HepG2 (cell line): ENCODE data around the gene ZNF415. TPM values are rescaled to one million over a fixed set of nuclear protein-coding genes. Genes with fewer than 3 reads are reported as not detected.

ENCODE experiments used
- ATAC-seq: fragments of 200-7000 bp; cut with Tn5 transposase; 3 replicates; pipeline ENCODE4 v1.9.1; 2020; ENCODE audit warnings: mild to moderate bottlenecking, moderate library complexity
- BruUV-seq: library from RNA; stranded (reverse); fragments of 400-500 nt; replicated peaks from 2 replicates; lab custom pipeline; 2021; lab: Mats Ljungman, UMichigan
- CTCF ChIA-PET: fragments of 300-600 bp; formaldehyde crosslinking; extraction: SDS; loops from one replicate; lab custom pipeline; 2021; ENCODE audit warnings: low total read pairs, inconsistent platforms, low intra/inter-chr PET ratio; lab: Yijun Ruan, JAX
- POLR2A ChIA-PET: fragments of 350-600 bp; sonication (Branson Sonifier 250); formaldehyde crosslinking; loops from one replicate; lab custom pipeline; 2020; ENCODE audit warnings: antibody characterized with exemption, inconsistent platforms; lab: Yijun Ruan, JAX
- DNase-seq: peaks from one replicate; pipeline ENCODE4 v3.0.0-alpha.2; 2015; ENCODE audit warnings: low spot score
- FAIRE-seq: peaks from 3 replicates; lab custom pipeline; 2011; peaks lifted over from hg19 to GRCh38; lab: Jason Lieb, UNC
- H2AFZ ChIP-seq: one replicate; pipeline ENCODE4 v1.6.1; 2011; ENCODE audit warnings: low read length, inconsistent platforms
- H3K27ac ChIP-seq: fragments of 300-600 bp; 3 replicates; pipeline ENCODE4 v1.8.0; 2011; ENCODE audit warnings: mixed run types, mild to moderate bottlenecking, mixed read lengths, low read length, inconsistent platforms; ENCODE audit not compliant: insufficient read depth; ENCODE audit errors: extremely low read length
- H3K27me3 ChIP-seq, 2 experiments: fragments of 200-600 bp in 1 of 2; 2 replicates in 1 of 2; 3 replicates in 1 of 2; pipeline versions ENCODE4 v1.6.0 to v1.8.0; 2011; ENCODE audit warnings: low read length in 2 of 2, mild to moderate bottlenecking in 2 of 2, moderate library complexity in 2 of 2, inconsistent platforms in 1 of 2; ENCODE audit not compliant: insufficient read depth in 2 of 2, control insufficient read depth in 1 of 2
- H3K36me3 ChIP-seq, 2 experiments: fragments of 200-600 bp in 1 of 2; replicated peaks in 1 of 2; 2 replicates in 1 of 2; 3 replicates in 1 of 2; pipeline versions ENCODE4 v1.5.1 to v1.8.0; 2011; ENCODE audit warnings: low read length in 2 of 2, inconsistent platforms in 1 of 2; ENCODE audit not compliant: insufficient read depth in 2 of 2, control insufficient read depth in 1 of 2
- H3K4me1 ChIP-seq: 2 replicates; pipeline ENCODE4 v1.5.1; 2012; ENCODE audit warnings: low read length, inconsistent platforms; ENCODE audit not compliant: insufficient read depth
- H3K4me2 ChIP-seq: 2 replicates; pipeline ENCODE4 v1.6.0; 2011; ENCODE audit warnings: low read depth, low read length, inconsistent platforms
- H3K4me3 ChIP-seq, 3 experiments: fragments of 200-600 bp in 1 of 3; sonication (generic), shearing (Covaris generic) in 1 of 3; replicated peaks in 1 of 3; 2 replicates each; pipeline ENCODE4 v1.5.1; 2011 to 2016; ENCODE audit warnings: low read length in 3 of 3, inconsistent platforms in 2 of 3, low read depth in 2 of 3, mild to moderate bottlenecking in 2 of 3, control low read depth in 1 of 3, mixed read lengths in 1 of 3; ENCODE audit not compliant: insufficient read depth in 1 of 3
- H3K79me2 ChIP-seq: one replicate; pipeline ENCODE4 v1.6.1; 2011; ENCODE audit warnings: low read length, inconsistent platforms; ENCODE audit not compliant: insufficient read depth
- H3K9ac ChIP-seq: 2 replicates; pipeline ENCODE4 v1.6.0; 2011; ENCODE audit warnings: mild to moderate bottlenecking, low read depth, low read length, inconsistent platforms; ENCODE audit not compliant: insufficient read depth
- H3K9me3 ChIP-seq: 2 replicates; pipeline ENCODE4 v1.5.1; 2012; ENCODE audit warnings: mild to moderate bottlenecking, low read length
- H4K20me1 ChIP-seq: 2 replicates; pipeline ENCODE4 v1.6.0; 2011; ENCODE audit warnings: inconsistent platforms, mild to moderate bottlenecking, low read length, moderate library complexity; ENCODE audit not compliant: insufficient read depth
- ZNF343 ChIP-seq: sonication (generic); formaldehyde crosslinking; IDR thresholded peaks from 2 replicates; pipeline ENCODE4 v1.4.0; 2020; ENCODE audit warnings: mild to moderate bottlenecking, missing genetic modification reagents
- WGBS: methylation state at CpG from one replicate; pipeline ENCODE4 v1.1.6; 2017; ENCODE audit warnings: low lambda C conversion rate; 5-methylcytosine and 5-hydroxymethylcytosine counted together
- in situ Hi-C: cut with HindIII; loops from 2 replicates; pipeline ENCODE4 v1.10.0; 2017; ENCODE audit warnings: low pct_unique_long_range_greater_than_20kb; ENCODE audit not compliant: extremely low pct_ligation_motif_present
- intact Hi-C: fragments of 100-400 bp; cut with micrococcal nuclease; formaldehyde crosslinking; loops from one replicate; pipeline ENCODE4 v1.10.0; 2022; ENCODE audit not compliant: unreplicated experiment
- polyA plus RNA-seq, 8 experiments: library from polyadenylated mRNA; depleted of rRNA in 3 of 8; stranded (reverse) in 7 of 8; unstranded in 1 of 8; fragments of >200 nt; fragmentation: Illumina TruSeq in 4 of 8; extraction: Trizol in 4 of 8; gene quantifications; 2 replicates each; pipeline versions ENCODE4 v1.2.1 to v1.2.3, GENCODE V29; 2011 to 2016; ENCODE audit warnings: low read depth in 4 of 8, missing spikeins in 1 of 8, mixed read lengths in 1 of 8; ENCODE audit not compliant: insufficient read depth in 1 of 8
- total RNA-seq, 5 experiments: library from RNA; depleted of rRNA; stranded (reverse); fragments of >200 nt; fragmentation: Illumina TruSeq; extraction: Trizol; gene quantifications; 2 replicates each; pipeline ENCODE4 v1.2.3, GENCODE V29; 2016; ENCODE audit warnings: low read depth in 1 of 5
- TF ChIP-seq, protein P1 (sequence below): IDR thresholded peaks from 2 replicates; pipeline ENCODE4 v1.6.1; 2016; ENCODE audit warnings: missing compliant biosample characterization, missing genetic modification reagents, borderline replicate concordance
- TF ChIP-seq, protein P2 (sequence below): sonication (generic); formaldehyde crosslinking; IDR thresholded peaks from 2 replicates; pipeline ENCODE4 v1.4.0; 2020; ENCODE audit warnings: missing genetic modification reagents
- TF ChIP-seq, protein P3 (sequence below): sonication (generic); formaldehyde crosslinking; IDR thresholded peaks from 2 replicates; pipeline ENCODE4 v1.5.1; 2020; ENCODE audit warnings: missing genetic modification reagents, mild to moderate bottlenecking, borderline replicate concordance

ZNF415 gene
- total and polyA plus RNA-seq, 2 of the 13 experiments (the other 11 are each of a cell fraction or from before 2014, with no cell fraction given): 0.15 to 0.17 TPM

DNA sequence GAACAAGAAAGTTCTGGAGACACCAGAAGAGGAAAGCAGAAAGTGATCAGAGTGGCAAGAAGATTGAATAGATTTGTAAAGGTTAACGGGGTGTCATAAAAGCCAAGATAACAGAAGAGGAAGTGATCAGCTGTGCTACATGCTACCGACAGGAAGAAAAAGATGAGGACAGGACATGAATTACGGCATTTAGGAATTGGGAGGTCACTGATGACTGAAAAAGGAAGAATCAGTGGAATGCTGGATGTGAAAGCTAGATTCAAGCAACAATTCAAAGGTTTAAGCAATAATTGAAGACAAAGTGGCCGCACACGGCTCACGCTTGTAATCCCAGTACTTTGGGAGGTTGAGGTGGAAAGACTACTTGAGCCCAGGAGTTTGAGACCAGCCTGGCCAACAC lies 44.6 kb downstream of the ZNF415 start:
- no peak for ATAC-seq
- in situ Hi-C loops: no loop called here
- Histone ChIP-seq H3K79me2 (no peaks in the 10 kb centered on the region), H3K36me3 (peaks cover 2 to 29% of the 10 kb centered on the region in 2 experiments; a peak in 4 of 5 replicates), H4K20me1 (no peaks in the 10 kb centered on the region), H2AFZ (no peak overlapping the region), H3K4me3 (no peak overlapping the region), H3K4me2 (no peak overlapping the region), H3K9me3 (peaks cover 15% of the 10 kb centered on the region), H3K4me1 (no peaks in the 10 kb centered on the region), H3K27me3 (no peaks in the 10 kb centered on the region), H3K27ac (no peak overlapping the region), H3K9ac (no peak overlapping the region)
- no peak for DNase-seq
- no peak for FAIRE-seq
- 81% methylated on average over 6 of the region's 6 CpGs for WGBS
- BruUV-seq: no TSS peak
- CTCF ChIA-PET: no interaction called here
- POLR2A ChIA-PET: no interaction called here
- intact Hi-C loops: no loop called here
- TF ChIP-seq, protein P1, sequence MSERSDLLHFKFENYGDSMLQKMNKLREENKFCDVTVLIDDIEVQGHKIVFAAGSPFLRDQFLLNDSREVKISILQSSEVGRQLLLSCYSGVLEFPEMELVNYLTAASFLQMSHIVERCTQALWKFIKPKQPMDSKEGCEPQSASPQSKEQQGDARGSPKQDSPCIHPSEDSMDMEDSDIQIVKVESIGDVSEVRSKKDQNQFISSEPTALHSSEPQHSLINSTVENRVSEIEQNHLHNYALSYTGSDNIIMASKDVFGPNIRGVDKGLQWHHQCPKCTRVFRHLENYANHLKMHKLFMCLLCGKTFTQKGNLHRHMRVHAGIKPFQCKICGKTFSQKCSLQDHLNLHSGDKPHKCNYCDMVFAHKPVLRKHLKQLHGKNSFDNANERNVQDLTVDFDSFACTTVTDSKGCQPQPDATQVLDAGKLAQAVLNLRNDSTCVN: no peak
- TF ChIP-seq ZNF343 (CRISPR knock-in tag): no peak
- TF ChIP-seq, protein P2, sequence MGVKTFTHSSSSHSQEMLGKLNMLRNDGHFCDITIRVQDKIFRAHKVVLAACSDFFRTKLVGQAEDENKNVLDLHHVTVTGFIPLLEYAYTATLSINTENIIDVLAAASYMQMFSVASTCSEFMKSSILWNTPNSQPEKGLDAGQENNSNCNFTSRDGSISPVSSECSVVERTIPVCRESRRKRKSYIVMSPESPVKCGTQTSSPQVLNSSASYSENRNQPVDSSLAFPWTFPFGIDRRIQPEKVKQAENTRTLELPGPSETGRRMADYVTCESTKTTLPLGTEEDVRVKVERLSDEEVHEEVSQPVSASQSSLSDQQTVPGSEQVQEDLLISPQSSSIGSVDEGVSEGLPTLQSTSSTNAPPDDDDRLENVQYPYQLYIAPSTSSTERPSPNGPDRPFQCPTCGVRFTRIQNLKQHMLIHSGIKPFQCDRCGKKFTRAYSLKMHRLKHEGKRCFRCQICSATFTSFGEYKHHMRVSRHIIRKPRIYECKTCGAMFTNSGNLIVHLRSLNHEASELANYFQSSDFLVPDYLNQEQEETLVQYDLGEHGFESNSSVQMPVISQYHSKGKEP: no peak
- TF ChIP-seq, protein P3, sequence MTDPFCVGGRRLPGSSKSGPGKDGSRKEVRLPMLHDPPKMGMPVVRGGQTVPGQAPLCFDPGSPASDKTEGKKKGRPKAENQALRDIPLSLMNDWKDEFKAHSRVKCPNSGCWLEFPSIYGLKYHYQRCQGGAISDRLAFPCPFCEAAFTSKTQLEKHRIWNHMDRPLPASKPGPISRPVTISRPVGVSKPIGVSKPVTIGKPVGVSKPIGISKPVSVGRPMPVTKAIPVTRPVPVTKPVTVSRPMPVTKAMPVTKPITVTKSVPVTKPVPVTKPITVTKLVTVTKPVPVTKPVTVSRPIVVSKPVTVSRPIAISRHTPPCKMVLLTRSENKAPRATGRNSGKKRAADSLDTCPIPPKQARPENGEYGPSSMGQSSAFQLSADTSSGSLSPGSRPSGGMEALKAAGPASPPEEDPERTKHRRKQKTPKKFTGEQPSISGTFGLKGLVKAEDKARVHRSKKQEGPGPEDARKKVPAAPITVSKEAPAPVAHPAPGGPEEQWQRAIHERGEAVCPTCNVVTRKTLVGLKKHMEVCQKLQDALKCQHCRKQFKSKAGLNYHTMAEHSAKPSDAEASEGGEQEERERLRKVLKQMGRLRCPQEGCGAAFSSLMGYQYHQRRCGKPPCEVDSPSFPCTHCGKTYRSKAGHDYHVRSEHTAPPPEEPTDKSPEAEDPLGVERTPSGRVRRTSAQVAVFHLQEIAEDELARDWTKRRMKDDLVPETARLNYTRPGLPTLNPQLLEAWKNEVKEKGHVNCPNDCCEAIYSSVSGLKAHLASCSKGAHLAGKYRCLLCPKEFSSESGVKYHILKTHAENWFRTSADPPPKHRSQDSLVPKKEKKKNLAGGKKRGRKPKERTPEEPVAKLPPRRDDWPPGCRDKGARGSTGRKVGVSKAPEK (CRISPR knock-in tag): no peak
- TF ChIP-seq, all 625 proteins: peak for 0
